HL-60 (cell line): ENCODE data around the gene CDC42BPB.

ENCODE experiments used
- CTCF ChIP-seq: IDR thresholded peaks from one replicate; pipeline ENCODE4 v1.5.1; 2011; ENCODE audit warnings: low read length, control low read depth, inconsistent platforms; ENCODE audit not compliant: insufficient read depth
- POLR2AphosphoS5 ChIP-seq: IDR thresholded peaks from 2 replicates; pipeline ENCODE4 v1.6.1; 2012; ENCODE audit warnings: low read depth

GRCh38 chr14:103008768-103009357 is 48.5 kb downstream of the CDC42BPB start:
- TF ChIP-seq CTCF (no peak), POLR2AphosphoS5 (no peak)
